Measurements from ENCODE around the gene RELT.

The RELT gene

GRCh38 chr11:73337846-73338245 is 38.4 kb upstream of the RELT start:
- no peak overlapping the region for H2AFZ ChIP-seq (ENCODE audit: low read length)
- H4K20me1 ChIP-seq (ENCODE audit: insufficient read depth, low read length) = no peaks in the 10 kb centered on the region
- H3K9me2 ChIP-seq (replicated peaks; ENCODE audit: insufficient read depth, low read length) = no peaks in the 10 kb centered on the region
- H3F3A ChIP-seq (ENCODE audit: insufficient read depth, low read length) = no peaks in the 10 kb centered on the region
- no peak overlapping the region for H3K27ac ChIP-seq (ENCODE audit: low read length)
- no peaks in the 10 kb centered on the region for H3K36me3 ChIP-seq (replicated peaks; ENCODE audit: insufficient read depth, low read length)
- H3K4me2 ChIP-seq (ENCODE audit: low read depth, low read length) = no peak overlapping the region
- H3K27me3 ChIP-seq (replicated peaks; ENCODE audit: insufficient read depth, low read length) = no peaks in the 10 kb centered on the region
- H3K9ac ChIP-seq (ENCODE audit: low read length) = no peak overlapping the region
- no peaks in the 10 kb centered on the region for H3K4me1 ChIP-seq (ENCODE audit: low read length)
- TF ChIP-seq EZH2phosphoT487 (IDR thresholded peaks at IDR 0.05; ENCODE audit: low read length) (no peak), CTCF (IDR thresholded peaks at IDR 0.05; ENCODE audit: low read length) (no peak), EZH2 (optimal IDR thresholded peaks at IDR 0.05; ENCODE audit: low read depth, low read length) (no peak)
- no peaks in the 10 kb centered on the region for H3K79me2 ChIP-seq (ENCODE audit: low read length)
- DNase-seq = no peak
- H3K4me3 ChIP-seq (ENCODE audit: low read length) = no peak overlapping the region
- H3K9me3 ChIP-seq (replicated peaks; ENCODE audit: insufficient read depth, low read length) = no peaks in the 10 kb centered on the region

- no peak for DNase-seq
- Histone ChIP-seq H4K20me1 (ENCODE audit: insufficient read depth, low read length) (no peaks in the 10 kb centered on the region), H3K9ac (ENCODE audit: low read length) (no peak overlapping the region), H3K9me2 (replicated peaks; ENCODE audit: insufficient read depth, low read length) (no peaks in the 10 kb centered on the region), H3K4me1 (ENCODE audit: low read length) (no peaks in the 10 kb centered on the region), H3F3A (ENCODE audit: insufficient read depth, low read length) (no peaks in the 10 kb centered on the region), H3K36me3 (replicated peaks; ENCODE audit: insufficient read depth, low read length) (no peaks in the 10 kb centered on the region), H3K9me3 (replicated peaks; ENCODE audit: insufficient read depth, low read length) (no peaks in the 10 kb centered on the region), H3K27ac (ENCODE audit: low read length) (no peak overlapping the region), H3K4me3 (ENCODE audit: low read length) (no peak overlapping the region), H2AFZ (ENCODE audit: low read length) (no peak overlapping the region), H3K79me2 (ENCODE audit: low read length) (no peaks in the 10 kb centered on the region), H3K4me2 (ENCODE audit: low read depth, low read length) (no peak overlapping the region), H3K27me3 (replicated peaks; ENCODE audit: insufficient read depth, low read length) (no peaks in the 10 kb centered on the region)
- TF ChIP-seq CTCF (IDR thresholded peaks at IDR 0.05; ENCODE audit: low read length) (no peak), EZH2phosphoT487 (IDR thresholded peaks at IDR 0.05; ENCODE audit: low read length) (no peak), EZH2 (optimal IDR thresholded peaks at IDR 0.05; ENCODE audit: low read depth, low read length) (no peak)
Measured at GRCh38 chr11:73338279-73338678, 37.9 kb upstream of the RELT start.

GRCh38 chr11:73340164-73340563 is 36.0 kb upstream of the RELT start:
- Histone ChIP-seq H3K36me3 (replicated peaks; ENCODE audit: insufficient read depth, low read length) (no peaks in the 10 kb centered on the region), H3K9me3 (replicated peaks; ENCODE audit: insufficient read depth, low read length) (no peaks in the 10 kb centered on the region), H4K20me1 (ENCODE audit: insufficient read depth, low read length) (no peaks in the 10 kb centered on the region), H3K79me2 (ENCODE audit: low read length) (no peaks in the 10 kb centered on the region), H3K27ac (ENCODE audit: low read length) (no peak overlapping the region), H3K4me3 (ENCODE audit: low read length) (no peak overlapping the region), H3K4me2 (ENCODE audit: low read depth, low read length) (no peak overlapping the region), H3K9ac (ENCODE audit: low read length) (no peak overlapping the region), H2AFZ (ENCODE audit: low read length) (no peak overlapping the region), H3K27me3 (replicated peaks; ENCODE audit: insufficient read depth, low read length) (no peaks in the 10 kb centered on the region), H3K9me2 (replicated peaks; ENCODE audit: insufficient read depth, low read length) (no peaks in the 10 kb centered on the region), H3K4me1 (ENCODE audit: low read length) (no peaks in the 10 kb centered on the region), H3F3A (ENCODE audit: insufficient read depth, low read length) (no peaks in the 10 kb centered on the region)
- TF ChIP-seq EZH2phosphoT487 (IDR thresholded peaks at IDR 0.05; ENCODE audit: low read length) (no peak), CTCF (IDR thresholded peaks at IDR 0.05; ENCODE audit: low read length) (no peak), EZH2 (optimal IDR thresholded peaks at IDR 0.05; ENCODE audit: low read depth, low read length) (no peak)
- DNase-seq = no peak

All from MM.1S (cell line).